ENCODE measurements around the gene ARHGAP19.

DNA sequence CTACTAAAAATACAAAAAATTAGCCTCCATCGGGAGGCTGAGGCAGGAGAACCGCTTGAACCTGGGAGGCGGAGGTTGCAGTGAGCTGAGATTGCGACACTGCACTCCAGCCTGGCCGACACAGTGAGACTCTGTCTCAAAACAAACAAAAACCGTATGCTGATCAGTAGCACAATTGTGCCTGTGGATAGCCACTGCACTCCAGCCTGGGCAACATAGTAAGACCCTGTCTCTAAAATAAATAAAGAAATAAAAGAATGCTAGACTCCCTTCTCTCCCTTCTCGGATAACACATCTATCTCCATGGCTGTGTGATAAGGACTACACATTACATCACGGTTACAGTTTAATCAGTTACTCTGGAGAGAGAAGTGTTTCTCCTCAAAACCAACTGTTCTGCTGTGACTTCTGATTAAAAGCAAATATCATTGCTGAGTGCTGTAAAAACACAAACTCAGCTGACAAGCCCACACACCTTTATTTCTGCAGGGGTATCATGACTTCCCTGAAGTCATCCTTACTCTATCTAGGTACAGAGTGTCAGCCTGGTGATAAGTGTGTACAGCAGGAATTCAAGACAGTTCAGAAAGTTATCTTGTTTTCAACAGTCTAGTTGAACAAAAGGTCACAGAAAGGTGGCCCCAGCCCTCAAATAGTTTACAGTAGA is 5.3 kb upstream of the ARHGAP19 start:
- no peak for TF ChIP-seq CTCF (conservative IDR thresholded peaks at IDR 0.05 in 1 of 2, IDR thresholded peaks at IDR 0.05 in 1 of 2; ENCODE audit: extremely low read depth in 1 of 2, insufficient read depth in 1 of 2, low read depth in 1 of 2, low read length in 2 of 2)
- TF ChIP-seq EZH2 (IDR thresholded peaks at IDR 0.05; ENCODE audit: borderline replicate concordance, low read length) = no peak
